Omental fat pad (tissue), 4 donors: ENCODE results near the gene ZNF124. TPM values are rescaled to one million over a fixed set of nuclear protein-coding genes. Genes with fewer than 3 reads are reported as not detected.

ENCODE experiments used
- ATAC-seq: fragments of 150-250 bp; one replicate; pipeline ENCODE4 v1.9.1; 2016; ENCODE audit warnings: mild to moderate bottlenecking, moderate library complexity; ENCODE audit not compliant: low FRiP score
- DNase-seq: peaks from one replicate; pipeline ENCODE4 v3.0.0-alpha.2; 2019; ENCODE audit warnings: low spot score
- CTCF ChIP-seq, 3 donors: fragments of 450-650 bp; IDR thresholded peaks; one replicate each; pipeline ENCODE4 v1.5.1; 2016 to 2017; ENCODE audit warnings: antibody characterized with exemption in 3 of 3, mild to moderate bottlenecking in 3 of 3, moderate library complexity in 2 of 3
- total RNA-seq, 4 donors: library from RNA; depleted of rRNA; stranded (reverse); fragments of >200 nt; gene quantifications; one replicate each; pipeline ENCODE4 v1.1.0, GENCODE V29; 2016

The ZNF124 gene
- total RNA-seq, 4 donors from 2014 or later: 18.6 to 40.5 (median 24.0) TPM

GRCh38 chr1:247119600-247120407 is 52.0 kb downstream of the ZNF124 start:
- no peak for TF ChIP-seq CTCF (IDR thresholded peaks at IDR 0.05)
- no peak for ATAC-seq
- DNase-seq: no peak

- ATAC-seq: peak; percentile 44
- DNase-seq: no peak
- TF ChIP-seq CTCF (IDR thresholded peaks at IDR 0.05): no peak
These were observed 52.8 kb downstream of the ZNF124 start for GRCh38 chr1:247118946-247119446.

- TF ChIP-seq CTCF (IDR thresholded peaks at IDR 0.05): no peak
- DNase-seq (no peak), ATAC-seq (no peak)
These were observed 56.3 kb downstream of the ZNF124 start for GRCh38 chr1:247115545-247115944.

GRCh38 chr1:247115141-247115510 is 56.7 kb downstream of the ZNF124 start:
- DNase-seq (no peak), ATAC-seq (no peak)
- TF ChIP-seq CTCF (IDR thresholded peaks at IDR 0.05): no peak

- TF ChIP-seq CTCF (IDR thresholded peaks at IDR 0.05): no peak
- ATAC-seq (no peak), DNase-seq (no peak)
These were observed 57.3 kb downstream of the ZNF124 start for GRCh38 chr1:247114351-247115140.

- TF ChIP-seq CTCF (IDR thresholded peaks at IDR 0.05): no peak
- no peak for DNase-seq
- no peak for ATAC-seq
These were observed 58.0 kb downstream of the ZNF124 start for GRCh38 chr1:247113733-247114271.
